Measurements from ENCODE around the gene RPRD1A.

Gene RPRD1A

DNA sequence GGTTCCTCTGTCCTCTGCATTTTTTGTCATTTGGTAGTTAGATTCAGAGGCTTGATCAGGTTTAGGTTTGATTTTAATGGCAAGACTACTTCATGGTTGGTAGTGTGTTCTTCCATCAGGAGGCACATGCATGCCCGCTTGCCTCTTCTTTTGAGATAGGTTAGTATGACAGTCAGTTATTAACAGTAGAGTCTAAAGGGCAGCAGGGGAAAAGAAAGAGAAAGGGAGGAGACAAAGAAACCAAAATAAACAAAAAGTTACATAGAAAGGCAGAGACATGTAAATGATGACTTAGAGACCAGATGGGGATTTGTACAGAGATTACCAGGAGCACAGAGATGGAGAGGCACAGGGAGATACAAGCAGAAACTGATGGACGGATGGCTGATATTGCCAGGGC lies 105.0 kb downstream of the RPRD1A start:
- no peak for DNase-seq

DNA sequence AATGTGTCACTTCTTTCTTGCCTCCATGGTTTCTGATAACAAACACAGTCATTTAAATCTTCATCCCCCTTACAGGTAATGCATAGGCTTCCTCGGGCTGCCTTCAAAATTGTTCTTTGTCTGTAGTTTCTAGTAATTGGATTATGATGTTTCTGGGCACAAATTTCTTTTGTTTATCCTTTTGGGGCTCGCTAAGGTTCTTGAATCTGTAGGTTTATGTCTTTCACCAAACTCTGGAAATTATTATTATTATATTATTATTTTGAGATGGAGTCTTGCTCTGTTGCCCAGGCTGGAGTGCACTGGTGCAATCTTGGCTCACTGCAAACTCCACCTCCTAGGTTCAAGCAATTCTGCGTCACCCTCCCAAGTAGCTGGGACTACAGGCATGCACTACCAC lies 111.1 kb downstream of the RPRD1A start:
- no peak for DNase-seq

DNA sequence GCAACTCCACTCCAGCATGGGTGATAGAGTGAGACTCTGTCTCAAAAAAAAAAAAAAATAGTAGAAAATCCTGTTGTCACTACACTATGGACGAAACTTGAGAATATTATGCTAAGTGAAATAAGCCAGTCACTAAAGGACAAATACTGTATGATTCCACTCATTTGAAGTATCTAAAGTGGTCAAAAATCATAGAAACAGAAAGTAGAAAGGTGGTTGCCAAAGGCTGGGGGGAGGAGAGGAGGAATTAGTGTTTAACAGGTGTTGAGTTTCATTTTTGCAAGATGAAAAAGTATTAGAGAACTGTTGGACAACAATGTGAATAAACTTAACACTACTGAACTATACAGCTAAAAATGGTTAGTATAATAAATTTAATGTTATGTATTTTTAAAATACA lies 113.7 kb downstream of the RPRD1A start:
- DNase-seq = no peak

DNA sequence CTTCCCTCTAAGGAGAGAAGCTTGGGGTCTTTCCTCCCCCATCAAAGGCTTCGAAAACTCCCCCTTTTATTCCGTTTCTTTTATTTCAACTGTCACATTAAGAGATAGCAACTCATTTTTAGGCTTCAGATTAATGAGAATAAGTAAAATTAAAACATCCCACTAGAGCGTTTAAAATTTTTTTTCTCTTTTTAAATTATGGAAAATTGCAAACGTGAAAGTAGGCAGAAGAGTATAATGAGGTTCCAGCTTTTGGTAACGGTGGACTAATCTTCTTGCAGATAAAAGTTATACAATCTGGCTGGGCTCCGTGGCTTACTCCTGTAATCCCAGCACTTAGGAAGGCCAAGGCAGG lies 116.8 kb downstream of the RPRD1A start:
- no peak for DNase-seq

DNA sequence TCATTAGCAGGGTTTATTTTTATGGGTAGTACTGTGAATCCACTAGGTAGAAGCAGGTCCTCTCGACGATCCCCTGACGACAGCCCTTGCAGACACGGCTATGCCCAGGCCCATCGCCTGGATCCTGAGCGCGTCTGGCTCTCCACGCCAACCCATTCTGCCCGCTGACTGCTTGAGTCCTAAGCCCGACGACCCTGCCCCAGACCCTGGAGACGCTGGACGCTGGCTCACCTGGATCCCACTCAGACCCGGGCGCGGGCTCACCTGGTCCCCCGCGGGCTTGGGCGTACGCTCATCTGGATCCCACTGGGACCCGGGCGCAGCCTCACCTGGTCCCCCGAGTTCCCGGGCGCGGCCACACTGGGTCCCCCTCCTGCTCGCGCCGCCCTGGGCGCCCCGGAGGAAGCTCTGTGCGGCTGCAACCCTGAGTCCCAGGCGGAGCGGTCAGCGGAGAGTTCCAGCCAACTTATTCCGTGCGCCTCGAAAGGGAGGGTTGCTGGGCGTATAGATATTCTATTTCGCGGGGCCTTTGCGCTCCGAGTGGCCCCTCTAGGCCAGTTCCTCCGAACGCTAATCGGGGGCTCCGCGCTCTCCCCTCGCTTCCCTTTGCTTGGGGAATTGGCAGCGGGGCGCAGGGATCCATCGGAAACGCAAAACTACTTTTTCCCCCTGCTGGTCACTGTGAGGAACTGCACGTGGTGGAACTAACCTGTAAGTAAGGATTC lies 117.3 kb downstream of the RPRD1A start:
- peak; percentile 68 for DNase-seq

DNA sequence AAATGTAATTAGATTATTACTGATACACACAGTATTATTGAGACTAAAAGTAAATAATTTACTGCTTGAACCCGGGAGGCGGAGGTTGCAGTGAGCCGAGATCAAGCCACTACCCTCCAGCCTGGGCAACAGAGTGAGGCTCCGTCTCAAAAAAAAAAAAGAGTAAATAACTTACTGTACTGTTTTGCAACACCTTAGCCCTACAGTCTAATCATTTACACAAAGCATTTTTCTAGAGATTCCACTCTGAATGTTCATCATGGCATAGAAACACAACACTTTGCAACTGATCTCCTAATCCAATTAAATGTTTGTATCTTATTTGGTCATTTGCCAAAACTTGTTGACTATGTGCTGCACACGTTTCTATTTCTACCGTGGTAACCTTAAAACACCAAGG lies 118.3 kb downstream of the RPRD1A start:
- no peak for DNase-seq

DNA sequence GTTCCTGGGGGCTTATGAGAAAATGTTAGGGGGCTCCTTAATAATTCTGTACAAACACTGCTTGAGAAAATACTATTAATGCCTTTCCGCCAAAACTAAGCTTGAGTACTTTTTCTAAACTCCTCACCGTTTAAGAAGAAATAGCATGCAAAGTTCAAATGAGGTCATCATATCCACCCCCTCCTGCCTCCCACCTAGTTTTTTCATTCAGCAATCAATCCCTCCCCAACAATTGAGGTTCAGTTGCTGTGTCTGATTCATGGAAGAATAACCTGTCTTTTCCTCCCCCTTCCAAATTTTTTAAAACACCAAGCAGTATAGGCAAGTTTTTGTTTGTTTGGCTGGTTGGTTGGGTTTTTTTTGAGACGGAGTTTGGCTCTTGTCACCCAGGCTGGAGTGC lies 119.3 kb downstream of the RPRD1A start:
- no peak for DNase-seq

DNA sequence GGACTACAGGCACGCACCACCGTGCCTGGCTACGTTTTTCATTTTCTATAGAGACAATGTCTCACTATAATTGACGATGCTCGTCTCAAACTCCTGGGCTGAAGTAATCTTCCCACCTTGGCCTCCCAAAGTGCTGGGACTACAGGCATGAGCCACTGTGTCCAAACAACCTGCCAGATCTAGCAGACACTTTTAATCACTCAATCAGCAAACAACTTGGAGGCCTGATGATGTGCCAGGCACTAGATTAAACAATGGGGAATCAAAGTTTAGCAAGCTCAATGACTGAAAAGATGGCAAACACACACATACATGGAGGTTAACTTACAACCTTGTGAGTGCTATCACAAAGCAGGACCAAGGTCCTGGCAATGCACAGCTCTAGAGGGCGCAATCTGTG lies 124.7 kb downstream of the RPRD1A start:
- DNase-seq = no peak

DNA sequence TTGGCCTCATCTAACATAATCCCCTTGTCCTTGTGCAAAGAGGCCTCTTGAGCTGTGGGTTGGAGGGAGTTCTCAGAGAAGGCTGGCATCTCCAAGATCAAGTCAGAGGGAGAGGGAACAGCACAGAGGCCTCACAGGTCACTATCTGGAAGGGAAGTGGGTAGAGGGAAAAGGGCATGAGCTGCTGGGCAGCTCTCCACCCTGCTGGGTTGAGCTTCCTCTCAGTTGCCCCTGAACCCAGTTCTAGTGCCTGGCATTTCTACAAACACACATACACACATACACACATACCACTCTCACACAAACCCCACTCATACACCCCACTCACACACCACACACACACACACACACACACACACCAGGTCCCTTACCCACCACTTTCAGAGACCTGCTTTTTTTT lies 125.2 kb downstream of the RPRD1A start:
- DNase-seq = no peak

DNA sequence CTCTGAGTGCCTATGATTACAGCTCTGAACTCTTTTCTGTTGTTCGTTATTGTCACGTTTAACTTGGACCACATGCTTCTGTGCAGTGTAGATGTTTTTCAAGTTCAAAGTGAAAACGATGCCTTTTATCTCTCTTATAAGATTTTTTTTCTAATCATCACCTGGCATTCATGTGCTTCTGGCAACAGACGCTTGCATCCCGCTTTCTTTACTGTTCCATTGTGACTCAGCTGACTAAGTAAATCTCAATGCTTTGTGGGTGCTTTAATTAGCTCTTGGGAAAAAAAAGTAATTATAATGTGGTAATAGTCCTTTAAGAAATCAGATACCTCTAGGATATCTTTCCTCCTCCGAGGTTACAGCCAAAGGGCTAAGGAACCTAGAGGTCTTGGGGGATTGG lies 126.1 kb downstream of the RPRD1A start:
- DNase-seq = no peak
